Measurements from ENCODE around the gene EPAS1.

EPAS1 gene

DNA sequence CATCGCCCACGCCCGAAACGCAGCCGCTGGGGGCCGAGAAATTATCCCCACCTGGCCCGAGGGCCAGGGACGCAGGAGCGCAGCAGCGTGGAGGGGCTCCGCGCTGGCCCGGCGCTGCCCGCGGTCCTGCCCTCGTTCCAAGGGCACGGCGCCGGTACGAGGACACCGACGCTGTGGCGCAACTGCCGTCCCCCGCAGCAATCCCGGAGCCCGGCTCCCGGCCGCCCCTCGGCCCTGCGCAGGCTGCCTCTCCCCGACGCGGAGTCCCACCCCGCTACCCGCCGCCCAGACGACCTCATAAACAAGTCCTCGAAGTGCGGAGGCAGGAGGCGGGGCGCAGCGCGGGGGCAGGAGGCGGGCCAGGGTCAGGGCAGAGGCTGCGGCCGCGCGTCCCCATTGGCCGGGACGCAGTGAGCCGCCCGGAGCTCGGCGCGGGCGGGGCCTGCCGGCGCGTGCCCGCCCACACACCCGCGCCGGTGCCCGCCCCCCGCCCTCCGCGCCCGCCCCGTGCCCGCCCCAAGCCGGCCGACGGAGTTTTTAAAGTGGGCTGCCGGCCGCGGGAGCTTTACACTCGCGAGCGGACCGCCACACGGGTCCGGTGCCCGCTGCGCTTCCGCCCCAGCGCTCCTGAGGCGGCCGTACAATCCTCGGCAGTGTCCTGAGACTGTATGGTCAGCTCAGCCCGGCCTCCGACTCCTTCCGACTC, at the start of gene EPAS1:
TSS of gene EPAS1 (plus strand) at position 568 of the 706 bp plus-strand sequence. CDS start 505 bp downstream, outside the sequence.
- DNase-seq: peak; percentile 89

DNA sequence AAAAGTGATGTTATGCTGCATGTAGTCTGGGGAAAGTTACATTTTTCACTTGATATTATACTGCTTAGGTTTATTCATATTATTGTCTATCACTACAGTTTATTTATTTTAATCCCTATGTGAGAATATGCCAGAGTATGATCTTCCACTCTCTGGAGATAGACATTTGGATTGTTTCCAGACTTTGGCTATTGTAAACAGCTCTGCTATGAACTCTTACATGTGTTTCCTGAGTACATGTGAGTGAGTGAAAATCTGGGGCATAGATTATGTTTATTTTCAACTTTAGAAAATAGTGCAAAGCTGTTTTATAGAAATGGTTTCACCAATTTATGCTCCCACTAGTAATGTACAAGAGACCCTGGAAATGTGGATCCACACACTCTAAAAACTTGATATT, 49.0 kb upstream of the EPAS1 start:
- no peak for DNase-seq

DNA sequence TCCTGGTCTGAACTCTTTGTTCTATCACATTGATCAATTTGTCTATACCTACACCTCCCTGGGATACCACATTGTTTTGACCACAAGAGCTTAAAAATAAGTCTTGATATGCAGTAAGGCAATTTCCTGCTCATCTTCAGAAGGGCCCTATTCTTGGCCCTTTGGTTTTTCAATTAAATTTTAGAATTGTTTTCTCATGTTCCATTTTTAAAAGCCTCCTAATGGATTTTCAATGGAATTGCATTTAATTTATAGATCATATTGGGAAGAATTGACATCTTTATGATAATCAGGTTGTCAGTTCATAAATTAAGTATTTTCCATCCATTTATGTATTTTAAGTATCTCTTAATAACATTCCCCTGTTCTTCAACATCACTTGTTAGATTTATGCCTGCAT, 47.6 kb upstream of the EPAS1 start:
- DNase-seq: no peak

DNA sequence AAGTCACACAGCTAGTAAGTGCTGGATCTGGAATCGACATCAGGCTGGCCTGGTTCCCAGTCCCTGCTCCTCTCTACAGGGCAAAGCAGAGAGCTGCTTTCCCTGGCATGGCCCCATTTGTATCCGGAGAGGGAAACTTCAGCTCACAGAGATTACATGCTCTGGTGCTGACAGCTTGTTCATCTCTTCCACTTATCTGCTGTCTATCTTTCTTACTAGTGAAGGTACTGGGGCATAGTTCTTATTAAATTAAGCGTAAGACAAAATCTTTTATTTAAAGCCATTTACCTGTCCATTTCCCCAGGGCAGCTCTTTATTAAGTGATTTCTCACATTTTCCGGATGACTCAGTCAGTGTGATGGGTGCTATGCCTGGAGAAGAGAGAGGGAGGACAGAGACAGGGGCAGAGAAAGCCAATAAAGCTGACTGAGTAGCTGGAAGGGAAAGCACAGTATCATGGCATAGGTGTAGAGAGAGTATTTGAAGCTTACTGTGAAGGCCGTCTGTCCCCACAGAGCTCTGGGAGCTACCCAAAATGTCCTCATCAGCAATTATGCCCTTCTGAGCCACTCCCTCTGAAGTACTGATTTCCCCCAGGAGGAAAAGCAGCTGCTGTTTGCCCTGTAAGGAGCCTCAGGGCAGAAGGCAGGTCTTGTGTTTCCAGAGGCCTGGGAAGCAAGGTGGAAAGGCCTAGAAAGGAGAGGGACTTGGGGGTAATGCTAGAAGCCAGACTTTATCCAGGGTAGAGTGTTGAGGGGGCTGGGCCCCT, 44.1 kb upstream of the EPAS1 start:
- DNase-seq: peak; percentile 72

DNA sequence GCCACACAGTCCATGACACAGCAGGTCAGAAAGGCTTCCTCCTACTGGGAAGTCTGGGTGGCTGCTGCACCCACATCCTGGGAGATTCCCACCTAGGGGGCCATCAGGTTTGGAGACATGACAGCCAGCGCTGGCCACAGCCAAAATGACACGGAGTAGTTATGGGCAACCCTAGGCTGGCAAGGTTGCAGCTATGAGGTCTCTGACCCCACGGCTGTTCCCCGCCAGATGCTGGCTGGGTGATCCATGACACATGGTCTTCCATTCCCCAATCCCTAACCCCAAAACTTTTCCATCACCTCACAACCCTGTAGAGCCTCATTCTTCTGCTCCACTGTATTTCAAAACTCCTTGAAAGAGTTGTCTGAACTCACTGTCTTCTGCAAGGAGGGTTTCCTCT, 42.7 kb upstream of the EPAS1 start:
- DNase-seq: no peak

DNA sequence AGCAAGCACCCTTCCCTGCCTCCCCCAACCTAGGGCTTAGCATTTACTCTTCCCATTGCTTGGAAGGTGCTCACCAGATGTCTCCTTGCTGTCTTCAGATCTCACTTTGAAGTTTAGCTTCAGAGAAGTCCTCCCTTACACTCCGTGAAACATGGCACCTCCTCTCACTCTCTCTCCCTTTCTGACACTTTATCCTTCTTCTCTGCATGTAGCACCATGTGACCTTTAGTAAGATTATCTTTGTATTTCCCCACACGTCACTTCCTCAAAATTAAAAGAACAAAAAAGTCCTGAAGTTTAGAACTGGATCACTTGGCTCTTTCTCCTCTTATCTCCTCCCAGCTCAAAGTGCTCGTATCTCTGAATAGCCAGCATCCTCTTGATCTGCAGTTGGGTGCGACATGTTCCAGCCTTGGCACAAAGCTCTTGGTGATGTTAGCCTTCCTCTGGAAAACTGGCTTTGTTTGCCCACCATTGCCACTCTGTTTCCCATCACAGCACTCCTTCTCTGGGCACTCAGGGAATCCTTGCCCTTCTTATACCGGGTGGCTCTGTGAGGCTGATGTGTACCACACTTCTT, 40.6 kb upstream of the EPAS1 start:
- no peak for DNase-seq

DNA sequence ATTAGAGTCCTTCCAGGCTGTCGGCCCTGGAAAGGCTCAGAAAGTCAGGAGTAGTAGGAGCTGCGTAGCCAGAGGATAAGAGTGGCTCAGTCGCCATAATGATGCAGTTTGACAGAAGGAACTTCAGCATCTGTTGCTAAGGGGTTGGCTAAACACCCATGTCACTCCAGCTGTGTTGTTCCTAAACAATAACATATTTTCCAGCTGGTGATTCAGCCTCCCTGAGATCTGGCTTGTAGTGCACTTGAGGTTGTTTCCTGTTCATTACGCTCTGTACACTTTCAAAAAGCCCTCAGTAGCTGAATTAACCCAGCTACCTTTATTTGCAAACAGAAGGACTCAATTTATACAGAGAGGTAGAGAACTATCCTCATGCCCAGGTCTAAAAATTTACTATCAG, 39.7 kb upstream of the EPAS1 start:
- DNase-seq: peak; percentile 43

DNA sequence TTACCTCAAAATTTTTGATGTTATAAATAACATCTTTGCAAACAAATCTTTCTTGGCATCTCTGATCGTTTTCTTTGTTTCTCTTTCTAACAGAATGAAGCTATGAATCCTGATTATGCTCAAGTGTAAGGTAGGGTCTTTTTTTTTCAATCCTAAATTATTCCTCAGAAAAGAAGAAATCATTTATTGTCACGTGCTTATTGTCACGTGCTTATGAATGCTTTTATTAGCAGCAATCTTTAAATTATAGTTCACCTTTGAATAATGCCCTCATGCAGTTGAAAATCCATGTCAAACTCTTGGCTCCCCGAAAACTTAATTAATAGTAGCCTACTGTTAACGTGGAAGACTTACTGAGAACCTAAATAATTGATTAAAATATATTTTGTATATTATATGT, 39.2 kb upstream of the EPAS1 start:
- DNase-seq: no peak

DNA sequence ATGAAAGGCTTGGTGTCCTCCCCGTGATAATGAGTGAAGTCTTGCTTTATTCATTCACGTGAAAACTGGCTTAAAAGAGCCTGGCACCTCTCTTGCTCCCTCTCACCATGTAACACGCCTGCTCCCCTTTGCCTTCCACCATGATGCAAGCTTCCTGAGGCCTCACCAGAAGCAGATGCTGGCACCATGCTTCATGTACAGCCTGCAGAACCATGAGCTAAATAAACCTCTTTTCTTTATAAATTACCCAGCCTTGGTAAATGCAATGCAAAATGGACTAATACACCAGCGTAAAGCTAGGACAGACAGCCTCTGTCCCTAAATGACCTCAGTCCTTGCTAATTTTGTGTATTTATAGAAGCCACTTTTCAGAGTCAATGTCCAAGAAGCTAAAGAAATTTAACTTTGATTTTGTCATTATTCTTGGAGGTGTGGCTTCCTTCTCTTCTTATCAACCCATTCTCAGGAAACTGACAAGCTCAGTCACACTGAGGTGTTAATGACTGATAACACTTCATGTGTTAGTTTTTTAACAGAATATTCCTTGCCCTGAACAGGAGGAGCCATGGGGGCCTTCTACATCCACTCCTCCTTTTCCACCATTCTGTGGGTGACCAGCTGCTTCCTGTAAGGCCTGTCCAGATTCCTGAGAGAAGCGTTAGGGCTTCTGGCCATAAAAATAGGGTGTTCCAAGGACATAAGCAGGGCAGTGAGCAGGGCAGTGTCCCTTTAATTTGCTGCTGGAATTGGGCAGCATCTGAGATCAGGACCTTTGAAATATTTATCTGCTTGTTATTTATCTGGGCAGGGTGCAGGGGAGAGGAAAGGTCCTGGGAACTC, 38.0 kb upstream of the EPAS1 start:
- no peak for DNase-seq

DNA sequence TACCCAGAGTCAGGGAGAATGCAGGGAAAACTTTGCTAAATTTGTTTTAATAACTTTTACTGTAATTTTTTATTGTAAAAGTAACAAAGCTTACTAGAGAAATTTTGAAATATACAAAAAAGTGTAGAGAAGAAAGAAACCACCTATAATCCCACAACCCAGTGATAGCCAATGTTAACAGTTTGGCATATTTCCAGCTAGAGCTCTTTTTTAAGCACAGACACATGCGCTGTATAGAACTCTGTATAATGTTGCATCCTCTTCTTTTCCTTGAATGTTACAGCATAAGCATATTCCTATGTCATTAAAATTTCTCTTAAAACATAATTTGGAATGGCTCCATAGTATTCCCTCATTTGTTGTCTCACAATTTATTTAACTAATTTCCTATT, 37.4 kb upstream of the EPAS1 start:
- no peak for DNase-seq

DNA sequence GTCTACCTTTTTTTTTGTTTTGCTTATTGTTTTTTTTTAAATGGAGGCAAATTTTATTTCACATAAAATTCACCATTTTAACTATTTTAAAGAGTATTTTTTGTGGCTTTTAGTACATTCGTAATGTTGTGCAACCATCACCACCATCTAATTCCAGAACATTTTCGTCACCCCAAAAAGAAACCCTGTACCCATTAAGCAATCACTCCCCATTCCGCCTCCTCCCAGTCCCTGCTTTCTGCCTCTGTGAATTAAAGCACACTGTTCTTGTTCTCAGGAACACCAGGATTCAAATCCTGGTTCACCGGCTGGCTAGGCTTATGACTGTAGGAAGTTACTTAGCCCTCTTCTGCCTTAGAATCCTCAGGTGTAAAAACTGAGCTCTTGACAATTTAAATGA, 36.9 kb upstream of the EPAS1 start:
- DNase-seq: no peak

DNA sequence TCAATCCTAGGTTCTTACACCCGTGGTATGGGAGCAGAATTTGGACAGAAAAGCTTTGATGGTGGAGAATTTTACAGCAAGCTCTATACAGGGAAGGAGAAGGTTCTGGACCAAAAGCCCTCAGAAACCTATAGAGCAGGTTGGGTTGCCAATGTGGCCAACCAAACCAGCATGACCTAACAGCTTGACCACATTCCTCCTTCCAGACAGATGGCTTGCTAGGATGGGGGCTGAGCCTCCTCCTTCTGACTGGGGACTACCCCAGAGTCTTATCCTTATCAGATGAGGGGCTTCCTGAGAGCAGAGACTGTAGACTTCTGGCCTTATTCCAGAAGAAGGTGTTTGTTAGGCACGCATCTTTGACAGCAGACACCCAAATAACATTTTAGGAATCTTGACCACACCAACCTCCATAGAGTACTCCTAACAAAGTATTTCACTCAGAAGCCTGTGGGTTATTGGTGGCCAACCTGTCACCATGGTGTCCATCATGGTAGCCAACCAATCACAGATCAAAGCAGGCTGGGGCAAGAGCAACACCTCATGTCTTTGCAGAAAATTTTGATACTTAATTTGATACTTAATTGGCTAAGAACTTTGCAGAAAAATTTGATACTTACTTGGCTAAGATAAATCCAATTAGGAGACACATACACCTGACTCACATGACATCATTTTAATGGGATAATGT, 34.8 kb upstream of the EPAS1 start:
- DNase-seq: no peak

DNA sequence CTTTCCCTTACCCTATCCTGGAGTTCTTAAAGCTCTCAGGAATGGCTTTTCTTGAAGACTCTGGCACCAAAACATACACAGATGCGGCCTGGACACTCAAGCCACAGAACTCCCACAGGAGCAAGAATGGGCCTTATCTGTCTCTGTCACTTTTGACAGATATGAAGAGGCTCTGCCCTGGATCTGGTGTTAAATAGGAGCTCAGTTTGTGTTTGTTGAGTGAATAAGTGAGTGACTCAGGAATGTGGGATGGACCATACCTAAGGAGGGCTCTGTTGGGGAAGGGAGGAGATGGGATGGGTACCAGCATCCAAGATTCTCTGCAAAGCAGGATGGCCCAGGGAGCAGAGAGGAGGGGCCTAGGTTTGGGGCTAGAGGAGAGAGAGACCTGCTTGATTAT, 33.9 kb upstream of the EPAS1 start:
- DNase-seq: no peak

DNA sequence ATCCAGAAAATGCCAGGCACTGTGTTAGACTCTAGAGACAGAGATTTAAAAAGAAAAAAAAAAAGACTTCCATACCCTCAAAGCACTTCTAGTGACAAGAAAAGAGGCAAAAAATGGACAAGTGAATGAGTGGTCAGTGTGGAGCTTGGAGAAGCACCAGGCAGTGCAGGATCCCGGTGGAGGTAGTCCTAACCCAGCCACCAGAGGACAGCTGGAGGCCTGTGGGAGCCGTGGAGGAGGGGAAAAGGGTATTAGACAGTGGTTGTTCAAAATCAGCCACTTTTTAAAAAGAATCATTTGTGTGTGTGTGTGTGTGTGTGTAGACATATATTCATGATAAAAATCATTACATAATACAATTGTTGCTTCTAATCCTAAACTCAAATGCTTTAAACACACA, 32.8 kb upstream of the EPAS1 start:
- no peak for DNase-seq

DNA sequence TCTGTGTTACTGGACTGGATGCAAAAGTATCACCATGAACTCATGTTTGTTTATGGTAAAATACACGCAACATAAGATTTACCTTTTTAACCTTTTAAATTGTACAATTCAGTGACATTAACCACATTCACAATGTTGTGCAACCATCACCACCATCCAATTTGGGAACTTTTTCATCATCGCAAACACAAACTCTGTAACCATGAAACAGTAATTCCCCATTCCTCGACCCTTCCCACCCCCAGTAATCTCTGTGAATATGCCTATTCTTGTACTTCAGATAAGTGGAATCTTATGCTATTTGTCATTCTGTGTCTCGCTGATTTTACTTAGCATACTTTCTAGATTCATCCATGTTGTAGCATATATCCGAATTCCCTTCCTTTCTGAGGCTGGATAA, 31.1 kb upstream of the EPAS1 start:
- DNase-seq: no peak

DNA sequence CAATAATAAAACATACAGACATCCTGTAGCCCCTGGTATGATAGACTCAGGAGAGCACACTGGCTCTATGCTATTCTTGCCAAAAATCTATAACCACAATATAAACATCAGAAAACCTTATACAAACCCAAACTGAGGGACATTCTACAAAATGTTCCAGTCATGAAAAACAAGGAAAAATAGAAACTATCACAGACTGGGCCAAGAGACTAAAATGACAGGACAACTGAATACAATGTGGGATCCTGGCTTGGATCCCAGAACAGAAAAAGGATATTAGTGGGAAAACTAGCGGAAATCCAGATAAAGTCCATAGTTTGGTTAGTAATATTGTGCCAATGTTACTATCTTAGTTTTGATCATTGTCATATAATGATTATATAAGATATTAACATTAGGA, 29.6 kb upstream of the EPAS1 start:
- DNase-seq: no peak

DNA sequence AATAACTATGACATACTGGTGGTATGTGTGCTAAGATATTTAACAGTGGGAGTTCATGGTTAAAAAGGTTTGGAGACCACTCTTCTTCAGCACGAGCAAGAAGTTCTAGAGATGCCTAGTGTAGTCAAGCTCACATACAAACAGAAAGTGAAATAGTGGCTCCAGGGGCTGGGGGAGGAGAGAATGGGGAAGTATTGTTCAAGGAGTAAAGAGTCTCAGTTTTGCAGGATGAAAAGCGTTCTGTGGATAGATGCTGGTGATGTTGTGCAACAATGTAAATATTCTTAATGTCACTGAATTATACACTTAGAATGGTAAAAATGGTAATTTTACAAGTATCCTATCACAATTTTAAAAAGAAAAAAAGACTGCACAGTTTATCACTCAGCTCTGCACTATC, 29.0 kb upstream of the EPAS1 start:
- no peak for DNase-seq

DNA sequence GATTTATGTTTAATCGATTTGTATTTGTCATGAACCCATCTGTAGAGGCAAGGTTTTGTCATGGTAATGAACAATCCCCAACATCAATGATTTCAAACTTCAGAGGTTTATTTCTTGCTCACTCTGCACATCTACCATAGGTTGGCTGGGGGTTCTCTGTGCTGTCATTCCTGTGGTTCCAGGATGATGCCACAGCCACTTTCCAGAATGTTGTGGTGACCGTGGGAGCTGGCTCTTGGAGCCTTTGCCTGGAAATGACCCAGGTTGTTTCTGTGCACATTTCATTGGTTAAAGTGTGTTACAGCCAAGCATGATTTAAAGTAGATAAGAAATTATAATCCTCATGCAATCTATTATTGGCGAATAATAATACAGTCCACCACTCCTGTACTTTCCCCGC, 28.2 kb upstream of the EPAS1 start:
- DNase-seq: no peak

DNA sequence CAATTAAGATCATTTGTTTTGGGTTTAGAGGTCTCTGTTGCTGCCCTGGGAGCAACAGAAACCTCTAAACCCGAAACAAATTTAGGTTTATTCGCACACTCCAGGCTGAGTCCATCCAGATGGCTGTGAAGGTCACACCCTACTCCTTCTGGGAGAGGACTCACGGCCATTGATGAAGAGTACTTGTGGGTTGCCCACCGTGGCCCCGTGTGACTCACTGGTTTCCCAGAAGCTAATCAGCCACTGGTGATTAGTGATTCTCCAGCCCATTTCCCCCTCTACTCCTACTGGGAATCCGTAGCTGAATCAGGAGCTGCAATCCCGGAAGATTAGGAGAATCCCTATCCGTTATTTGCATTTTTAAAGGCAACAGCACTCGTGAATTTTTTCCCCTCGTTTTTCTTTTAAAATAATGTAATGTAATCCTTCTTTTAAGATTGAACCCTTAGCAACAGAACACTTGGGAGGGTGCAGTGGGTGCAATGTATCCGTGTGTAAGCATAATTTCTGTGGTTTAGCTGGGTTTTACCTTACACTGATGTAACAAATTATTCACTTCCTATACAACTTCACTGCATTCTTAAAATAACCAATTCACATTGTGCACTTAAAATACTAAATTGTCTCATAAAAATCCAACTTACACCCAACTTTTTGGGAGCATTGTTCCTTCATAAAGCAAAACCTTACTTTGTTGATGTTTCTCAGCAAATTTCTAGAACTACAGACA, 27.5 kb upstream of the EPAS1 start:
- no peak for DNase-seq

DNA sequence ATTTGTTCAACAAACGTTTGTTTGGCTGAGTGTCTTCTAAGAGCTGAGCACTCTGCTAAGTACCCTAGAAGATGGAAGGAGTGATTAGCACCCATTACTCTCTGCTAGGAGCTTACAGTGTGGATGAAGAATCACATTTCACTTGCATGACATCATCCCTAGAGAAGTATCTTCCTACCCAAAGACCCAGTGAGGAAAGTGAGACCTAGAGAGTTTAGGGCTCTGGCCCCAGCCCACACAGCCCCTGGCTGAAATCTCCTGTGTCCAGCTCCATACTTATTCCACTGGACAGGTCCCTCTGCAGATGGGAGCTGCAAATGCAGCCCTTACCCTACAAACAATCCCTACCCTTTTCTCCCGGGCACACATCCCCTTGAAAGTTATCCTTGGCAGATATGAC, 26.8 kb upstream of the EPAS1 start:
- no peak for DNase-seq

DNA sequence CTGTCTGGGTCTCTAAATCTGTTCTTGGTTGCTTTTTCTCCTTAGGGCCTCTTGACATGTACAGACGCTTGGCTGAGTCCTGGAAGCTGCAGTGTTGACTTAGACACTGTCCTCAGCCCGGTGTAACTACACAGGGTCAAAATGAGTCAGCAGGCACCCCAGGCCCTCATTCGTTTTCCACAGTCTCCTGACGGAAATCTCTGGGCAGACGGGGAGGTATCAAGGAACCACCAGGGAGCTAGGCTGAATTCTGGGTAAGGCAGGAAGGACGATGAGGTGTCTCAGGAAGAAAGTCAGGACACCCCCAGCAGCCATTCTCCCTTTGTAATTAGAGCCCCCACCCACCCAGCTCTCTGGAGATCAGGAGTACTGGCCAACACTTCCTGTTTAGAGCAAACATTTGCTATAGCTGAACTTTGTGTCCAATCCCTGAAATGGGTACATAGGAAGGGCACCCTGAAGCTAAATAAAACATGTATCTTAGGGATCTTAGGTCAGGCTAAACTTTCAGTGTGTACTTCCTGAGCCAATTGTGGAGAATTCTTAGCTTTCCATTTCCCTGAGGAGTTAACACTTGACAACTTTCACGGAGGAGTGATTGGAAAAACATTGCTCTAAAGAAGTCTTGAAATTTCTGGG, 23.9 kb upstream of the EPAS1 start:
- DNase-seq: no peak

DNA sequence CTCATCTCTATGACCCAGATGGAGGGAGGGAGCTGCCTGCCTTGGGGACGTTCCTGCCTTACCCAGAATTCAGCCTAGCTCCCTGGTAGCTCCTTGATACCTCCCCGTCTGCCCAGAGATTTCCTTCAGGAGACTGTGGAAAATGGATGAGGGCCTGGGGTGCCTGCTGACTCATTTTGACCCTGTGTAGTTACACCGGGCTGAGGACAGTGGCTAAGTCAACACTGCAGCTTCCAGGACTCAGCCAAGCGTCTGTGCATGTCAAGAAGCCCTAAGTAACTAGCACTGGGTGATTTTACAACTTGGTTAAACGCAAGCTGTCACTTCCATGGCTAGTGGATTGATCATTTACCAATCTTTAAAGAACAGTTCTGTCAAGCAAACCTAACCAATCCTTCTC, 23.3 kb upstream of the EPAS1 start:
- no peak for DNase-seq

Measured in right hindlimb (tissue), 1 donor.